Cardiac fibroblast (primary cell): ENCODE results near the gene TMEM233.

Experiments
- DNase-seq, 2 donors: peaks; one replicate each; pipeline versions ENCODE4 v3.0.0 to v3.0.0-alpha.2; 2010; ENCODE audit warnings: low read depth in 2 of 2
- H3K4me3 ChIP-seq, 2 donors: replicated peaks in 1 of 2; 1 replicate in 1 of 2; 2 replicates in 1 of 2; pipeline ENCODE4 v1.5.1; 2011; ENCODE audit warnings: low read depth in 2 of 2, low read length in 2 of 2, mild to moderate bottlenecking in 2 of 2, moderate library complexity in 1 of 2
- TF ChIP-seq, protein P1 (sequence below): IDR thresholded peaks from one replicate; pipeline ENCODE4 v1.5.1; 2011; ENCODE audit warnings: low read depth, mild to moderate bottlenecking, low read length, inconsistent platforms

Gene TMEM233

DNA sequence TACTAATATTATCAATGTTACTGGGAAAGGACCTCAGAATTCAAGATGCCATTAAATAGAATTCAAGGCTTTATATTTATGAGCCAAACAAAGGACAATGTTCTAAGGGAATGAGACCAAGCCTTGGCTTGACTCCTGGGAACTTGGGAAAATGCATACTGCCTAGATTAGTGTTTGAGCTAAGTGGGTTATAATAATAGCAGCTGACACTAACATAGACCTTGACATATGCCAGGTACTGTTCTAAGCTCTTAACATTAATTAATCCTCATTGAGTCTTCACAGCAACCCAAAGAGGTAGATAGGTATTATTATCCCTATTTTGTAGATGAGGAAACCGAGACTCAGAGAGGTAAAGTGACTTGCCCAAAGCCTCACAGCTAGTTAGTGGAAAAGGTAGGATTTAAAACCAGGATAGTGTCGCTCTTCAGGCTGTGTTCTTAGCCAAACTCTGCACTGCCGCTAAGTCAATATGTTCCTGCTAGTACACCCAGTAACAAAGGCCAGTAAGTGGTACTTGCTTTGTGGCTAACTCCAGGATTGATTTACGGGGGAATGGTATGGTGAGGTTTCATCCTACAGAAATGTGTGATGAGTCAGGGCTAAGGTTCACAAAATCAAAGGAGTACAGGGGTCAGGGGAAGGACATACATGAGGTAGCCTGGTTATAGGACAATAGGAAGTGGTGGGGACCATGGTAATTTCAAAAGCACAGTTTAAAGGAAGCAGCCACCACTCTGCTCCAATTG, 38.5 kb downstream of the TMEM233 start:
- H3K4me3 ChIP-seq: no peak overlapping the region
- DNase-seq: peak in 1 of 2 donors; percentile 25
- TF ChIP-seq, protein P1, sequence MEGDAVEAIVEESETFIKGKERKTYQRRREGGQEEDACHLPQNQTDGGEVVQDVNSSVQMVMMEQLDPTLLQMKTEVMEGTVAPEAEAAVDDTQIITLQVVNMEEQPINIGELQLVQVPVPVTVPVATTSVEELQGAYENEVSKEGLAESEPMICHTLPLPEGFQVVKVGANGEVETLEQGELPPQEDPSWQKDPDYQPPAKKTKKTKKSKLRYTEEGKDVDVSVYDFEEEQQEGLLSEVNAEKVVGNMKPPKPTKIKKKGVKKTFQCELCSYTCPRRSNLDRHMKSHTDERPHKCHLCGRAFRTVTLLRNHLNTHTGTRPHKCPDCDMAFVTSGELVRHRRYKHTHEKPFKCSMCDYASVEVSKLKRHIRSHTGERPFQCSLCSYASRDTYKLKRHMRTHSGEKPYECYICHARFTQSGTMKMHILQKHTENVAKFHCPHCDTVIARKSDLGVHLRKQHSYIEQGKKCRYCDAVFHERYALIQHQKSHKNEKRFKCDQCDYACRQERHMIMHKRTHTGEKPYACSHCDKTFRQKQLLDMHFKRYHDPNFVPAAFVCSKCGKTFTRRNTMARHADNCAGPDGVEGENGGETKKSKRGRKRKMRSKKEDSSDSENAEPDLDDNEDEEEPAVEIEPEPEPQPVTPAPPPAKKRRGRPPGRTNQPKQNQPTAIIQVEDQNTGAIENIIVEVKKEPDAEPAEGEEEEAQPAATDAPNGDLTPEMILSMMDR: no peak

DNA sequence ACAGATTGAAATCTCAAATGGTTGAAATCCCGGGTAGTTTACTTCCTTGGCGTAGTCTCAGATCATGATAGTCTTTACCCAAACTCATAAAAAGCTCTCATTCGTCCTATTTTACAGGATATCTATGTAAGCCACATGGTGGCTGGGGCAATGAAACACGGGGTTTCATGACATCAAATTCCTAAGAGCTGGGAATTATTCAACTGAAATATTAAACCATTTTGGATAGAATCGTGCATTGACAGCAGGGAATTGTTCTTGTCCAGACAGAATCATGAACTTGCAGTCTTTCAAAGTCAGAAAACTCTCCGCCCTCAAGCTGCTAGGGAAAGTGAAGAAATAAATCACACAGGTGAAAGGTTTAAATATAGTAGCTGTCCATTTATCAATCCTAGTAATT, 41.2 kb downstream of the TMEM233 start:
- no peak overlapping the region for H3K4me3 ChIP-seq
- DNase-seq: no peak
- TF ChIP-seq, protein P1: no peak

DNA sequence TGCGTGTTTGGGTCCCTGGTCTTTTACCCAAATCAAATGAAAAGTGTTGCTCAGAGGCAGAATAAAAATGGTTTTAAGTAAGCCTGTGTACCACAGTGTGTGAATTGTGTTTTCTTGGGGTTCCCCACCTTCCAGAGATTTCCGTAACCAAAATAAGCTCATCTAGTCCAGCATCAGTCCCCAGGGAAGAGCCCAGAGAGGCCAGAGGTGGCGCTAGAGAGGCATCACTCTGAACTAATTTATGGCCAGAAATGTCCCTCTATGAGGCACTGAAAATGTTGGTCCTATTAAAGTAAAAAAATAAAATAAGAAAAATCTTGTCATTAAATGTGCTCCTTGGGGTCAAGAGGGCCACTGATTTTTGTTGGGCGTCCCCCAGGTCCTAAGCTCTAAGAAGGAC, 49.4 kb downstream of the TMEM233 start:
- TF ChIP-seq, protein P1: peak; percentile 43
- H3K4me3 ChIP-seq: no peak overlapping the region
- DNase-seq: no peak

DNA sequence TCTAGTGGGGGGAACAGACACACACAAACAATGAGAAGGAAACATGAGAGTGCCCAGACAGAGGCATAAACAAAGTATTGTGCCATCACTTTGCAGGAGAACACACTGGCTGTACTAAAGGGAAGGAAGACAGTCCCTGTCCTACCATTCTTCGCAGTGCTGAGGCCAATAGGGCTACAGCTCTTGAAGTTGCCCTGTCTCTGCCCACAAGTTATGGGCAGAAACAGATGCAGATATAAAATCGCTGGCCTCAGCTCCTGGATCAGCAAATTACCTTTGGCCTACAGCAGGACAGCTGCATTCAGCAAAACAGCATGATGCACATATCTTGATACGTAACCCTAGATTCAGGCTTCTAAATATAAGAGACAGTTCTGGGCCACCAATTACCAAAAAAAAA, 51.4 kb downstream of the TMEM233 start:
- H3K4me3 ChIP-seq: no peak overlapping the region
- no peak for DNase-seq
- TF ChIP-seq, protein P1: no peak

DNA sequence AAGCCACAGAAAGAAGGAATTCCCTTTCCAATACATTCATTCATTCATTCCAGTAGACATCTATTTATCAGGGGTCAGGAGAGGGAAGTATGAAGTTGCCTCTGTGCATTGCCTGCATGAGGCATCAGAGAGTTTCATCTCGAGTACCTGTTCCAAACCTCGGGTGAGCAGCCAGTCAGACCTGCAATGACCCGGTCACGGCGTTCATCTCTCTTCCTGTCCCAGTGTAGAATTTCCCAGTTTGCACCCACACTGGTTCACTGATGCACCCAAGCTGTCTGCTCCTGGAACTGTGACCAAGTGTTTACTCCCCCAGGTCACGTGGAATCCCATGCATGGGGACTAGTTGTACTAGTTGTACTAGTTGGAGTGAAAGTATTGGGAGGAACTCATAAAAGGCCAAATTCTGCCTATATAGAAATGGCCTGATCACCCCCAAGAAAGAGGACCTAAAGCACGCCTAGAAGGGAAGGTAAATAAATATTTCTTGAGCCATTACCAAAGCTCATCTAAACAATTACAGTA, 52.0 kb downstream of the TMEM233 start:
- no peak for DNase-seq
- TF ChIP-seq, protein P1: no peak
- H3K4me3 ChIP-seq: no peak overlapping the region

DNA sequence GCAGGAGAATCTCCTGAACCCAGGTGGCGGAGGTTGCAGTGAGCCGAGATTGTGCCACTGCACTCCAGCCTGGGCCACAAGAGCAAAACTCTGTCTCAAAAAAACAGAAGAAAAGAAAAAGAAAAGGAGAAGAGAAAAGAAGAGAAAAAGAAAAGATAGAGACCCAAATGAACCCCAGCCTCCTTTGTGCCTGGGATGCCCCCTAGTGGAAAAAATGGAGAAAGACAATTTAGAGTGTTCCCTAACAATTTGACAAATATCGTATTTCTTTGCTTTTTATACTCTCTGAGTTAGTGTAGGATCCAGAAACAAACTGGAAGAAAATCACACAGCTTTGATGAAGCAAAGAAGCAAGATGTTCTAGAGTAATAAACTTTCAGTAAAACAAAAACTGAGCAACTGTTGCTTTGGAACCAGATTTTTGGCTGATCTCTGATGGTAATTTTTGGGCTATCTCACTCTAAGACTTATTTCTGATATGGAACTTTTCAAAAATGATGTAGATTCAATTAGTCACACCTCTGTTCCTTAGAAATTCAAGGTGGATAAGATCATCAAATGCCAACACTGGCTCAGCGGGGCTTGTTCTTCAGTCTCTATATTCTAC, 55.7 kb downstream of the TMEM233 start:
- H3K4me3 ChIP-seq: no peak overlapping the region
- TF ChIP-seq, protein P1: peak; percentile 70
- DNase-seq: peak; percentile 13 to 35
